Mesodermal cell (in vitro differentiated cells): Measurements from ENCODE around the gene ADGRD1.

Source experiments
- H3K27ac ChIP-seq: 2 replicates; pipeline ENCODE4 v1.7.0; 2013; ENCODE audit warnings: mild to moderate bottlenecking, low read depth, low read length, moderate library complexity; ENCODE audit not compliant: severe bottlenecking
- H3K36me3 ChIP-seq: 2 replicates; pipeline ENCODE4 v1.7.1; 2013; ENCODE audit warnings: mild to moderate bottlenecking, low read length, moderate library complexity; ENCODE audit not compliant: control insufficient read depth, insufficient read depth
- H3K4me1 ChIP-seq: one replicate; pipeline ENCODE4 v1.7.1; 2013; ENCODE audit warnings: mild to moderate bottlenecking, low read length; ENCODE audit not compliant: insufficient read depth, control insufficient read depth, poor library complexity, severe bottlenecking
- H3K4me3 ChIP-seq: 2 replicates; pipeline ENCODE4 v1.7.0; 2013; ENCODE audit warnings: low read length, control low read depth, mild to moderate bottlenecking; ENCODE audit not compliant: insufficient read depth, poor library complexity, severe bottlenecking; ENCODE audit errors: extremely low read depth
- H3K9me3 ChIP-seq: 2 replicates; pipeline ENCODE4 v1.7.1; 2013; ENCODE audit warnings: mild to moderate bottlenecking, low read length, moderate library complexity; ENCODE audit not compliant: control insufficient read depth
- WGBS, 2 experiments: methylation state at CpG; one replicate each; pipeline ENCODE4 v1.1.5; 2013; ENCODE audit warnings: missing lambda C conversion rate in 2 of 2; ENCODE audit not compliant: insufficient coverage in 2 of 2; 5-methylcytosine and 5-hydroxymethylcytosine counted together

ADGRD1 gene

DNA sequence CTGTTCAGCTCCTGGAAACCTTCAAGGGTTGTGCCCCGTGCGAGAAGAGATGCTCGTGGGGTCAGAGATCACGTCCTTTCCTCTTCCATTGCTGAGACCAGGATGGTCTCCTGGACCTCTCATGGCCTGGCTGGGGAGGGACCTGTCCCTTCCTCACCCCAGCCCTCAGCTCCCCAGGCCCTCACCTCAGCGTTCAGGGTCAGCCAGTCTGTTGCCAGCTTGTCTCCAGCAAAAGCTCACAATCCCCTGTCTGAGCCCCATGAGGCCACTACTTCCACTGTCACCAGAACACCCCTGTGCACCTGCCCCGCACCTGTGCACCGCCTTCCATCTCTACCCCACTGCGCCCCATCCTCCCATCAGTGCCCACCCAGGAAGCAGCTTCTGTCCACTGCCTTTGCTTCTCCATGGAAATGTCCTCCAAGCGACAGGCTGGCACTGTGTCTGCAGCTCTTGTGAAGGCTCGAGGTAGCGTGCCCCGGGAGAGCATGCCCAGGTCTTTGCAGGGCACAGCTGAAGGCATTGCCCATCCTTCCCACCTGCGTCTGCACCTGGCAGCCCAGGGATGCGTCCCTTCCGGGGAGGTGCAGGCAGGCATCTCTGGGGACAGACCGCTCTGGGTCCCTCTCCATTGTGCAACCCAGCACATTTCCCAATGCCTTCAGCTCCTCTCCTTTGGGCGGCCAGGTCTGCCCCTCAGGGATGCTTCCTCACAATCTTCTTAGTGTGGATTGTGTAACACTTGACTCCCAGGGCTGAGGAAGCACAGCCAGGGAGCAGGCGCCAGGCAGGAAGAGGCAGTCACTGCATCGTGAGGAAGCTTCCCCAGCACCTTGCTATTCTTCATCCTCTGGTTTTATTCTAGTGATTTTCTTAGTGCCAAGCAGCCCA lies 179.6 kb downstream of the ADGRD1 start:
- Histone ChIP-seq H3K9me3 (no peaks in the 10 kb centered on the region), H3K4me3 (no peak overlapping the region), H3K27ac (no peak overlapping the region), H3K4me1 (no peaks in the 10 kb centered on the region), H3K36me3 (no peaks in the 10 kb centered on the region)
- 87 to 88% methylated on average over 12 to 15 of the region's 19 CpGs for WGBS, 2 experiments

DNA sequence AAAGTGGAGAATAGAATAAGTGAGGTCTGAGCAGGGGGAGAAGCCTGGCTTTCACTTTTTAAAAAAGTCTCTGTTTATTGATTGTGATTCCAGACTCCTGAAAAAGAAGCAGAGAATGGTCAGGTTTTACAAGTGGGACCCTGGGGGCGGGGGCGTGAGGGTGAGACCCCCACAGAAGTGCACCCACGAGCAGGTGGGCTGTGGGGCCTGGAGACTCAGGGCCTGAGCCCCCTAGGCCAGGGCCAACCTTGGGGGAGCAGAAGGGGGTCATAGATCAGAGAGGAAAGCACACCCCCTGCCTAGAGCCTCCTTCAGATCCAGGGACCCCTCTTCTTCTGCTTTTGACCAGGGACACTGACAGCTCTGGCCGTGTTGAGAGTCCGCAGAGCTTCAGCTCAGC lies 180.3 kb downstream of the ADGRD1 start:
- Histone ChIP-seq H3K27ac (no peak overlapping the region), H3K4me3 (no peak overlapping the region), H3K9me3 (no peaks in the 10 kb centered on the region), H3K36me3 (no peaks in the 10 kb centered on the region), H3K4me1 (no peaks in the 10 kb centered on the region)
- 80 to 91% methylated on average over 2 to 5 of the region's 5 CpGs for WGBS, 2 experiments

DNA sequence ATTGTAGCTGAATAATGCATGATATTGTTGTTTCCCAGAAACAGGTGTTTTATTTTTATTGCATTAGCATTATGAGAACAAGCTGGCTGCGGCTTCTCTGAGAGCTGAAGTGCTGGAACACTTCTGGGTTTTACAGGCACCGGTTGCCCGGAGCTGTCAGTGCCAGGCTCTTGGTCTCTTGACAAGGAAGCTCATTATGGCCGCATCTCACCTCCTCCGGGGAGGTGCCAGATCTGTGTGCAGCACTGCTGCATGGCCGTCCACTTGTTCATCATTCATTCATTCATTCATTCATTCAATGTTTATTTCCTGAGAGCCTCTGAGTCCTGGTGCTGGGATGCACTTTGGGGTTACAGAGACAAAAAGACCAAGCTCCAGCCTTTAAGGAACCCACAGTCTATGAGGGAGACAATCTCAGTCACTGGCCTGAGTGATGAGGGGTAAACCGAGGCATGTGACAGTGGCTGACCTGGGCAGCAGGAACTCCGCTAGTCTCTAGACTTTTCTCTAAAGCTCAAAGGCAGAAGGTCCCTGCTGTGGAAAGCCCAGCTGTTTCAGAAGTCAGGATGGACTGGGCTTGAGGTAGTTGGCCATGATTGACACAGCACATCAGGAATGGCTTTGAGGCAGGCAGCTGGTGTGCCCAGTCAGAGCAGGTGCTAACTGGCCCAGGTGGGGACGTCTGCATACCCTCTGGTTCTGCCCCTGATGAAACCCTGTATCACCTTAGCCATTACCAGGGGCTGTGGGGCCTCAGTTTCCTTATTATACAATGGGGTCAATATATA lies 181.0 kb downstream of the ADGRD1 start:
- Histone ChIP-seq H3K4me1 (no peaks in the 10 kb centered on the region), H3K27ac (no peak overlapping the region), H3K36me3 (no peaks in the 10 kb centered on the region), H3K9me3 (no peaks in the 10 kb centered on the region), H3K4me3 (no peak overlapping the region)
- 84 to 92% methylated on average over 7 to 8 of the region's 9 CpGs for WGBS, 2 experiments

DNA sequence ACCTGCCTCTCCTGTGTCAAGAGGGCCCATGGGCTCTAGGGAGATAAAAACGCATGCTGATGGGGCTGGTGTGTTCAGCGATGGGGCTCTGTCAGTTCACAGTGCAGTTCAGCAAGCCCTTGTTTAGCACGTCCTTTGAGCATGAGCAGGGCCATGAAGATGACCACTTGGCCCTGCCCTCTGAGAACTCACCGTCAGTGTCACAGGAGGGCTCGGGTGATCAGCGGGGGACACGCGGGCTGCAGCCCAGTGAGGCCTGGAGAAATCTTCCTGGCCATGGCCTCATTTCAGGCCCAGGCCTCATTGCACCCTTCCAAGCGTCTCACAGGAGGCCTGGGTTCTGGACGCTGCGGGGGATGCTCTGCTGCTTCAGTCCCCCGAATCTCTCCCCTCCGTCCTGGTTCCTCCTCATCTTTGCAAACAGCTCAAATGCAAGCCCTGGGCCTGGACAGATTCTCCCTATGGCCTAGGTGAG lies 181.6 kb downstream of the ADGRD1 start:
- H3K4me3 ChIP-seq = no peak overlapping the region
- 89 to 93% methylated on average over 9 to 12 of the region's 13 CpGs for WGBS, 2 experiments
- no peaks in the 10 kb centered on the region for H3K4me1 ChIP-seq
- no peaks in the 10 kb centered on the region for H3K9me3 ChIP-seq
- no peaks in the 10 kb centered on the region for H3K36me3 ChIP-seq
- H3K27ac ChIP-seq = no peak overlapping the region

DNA sequence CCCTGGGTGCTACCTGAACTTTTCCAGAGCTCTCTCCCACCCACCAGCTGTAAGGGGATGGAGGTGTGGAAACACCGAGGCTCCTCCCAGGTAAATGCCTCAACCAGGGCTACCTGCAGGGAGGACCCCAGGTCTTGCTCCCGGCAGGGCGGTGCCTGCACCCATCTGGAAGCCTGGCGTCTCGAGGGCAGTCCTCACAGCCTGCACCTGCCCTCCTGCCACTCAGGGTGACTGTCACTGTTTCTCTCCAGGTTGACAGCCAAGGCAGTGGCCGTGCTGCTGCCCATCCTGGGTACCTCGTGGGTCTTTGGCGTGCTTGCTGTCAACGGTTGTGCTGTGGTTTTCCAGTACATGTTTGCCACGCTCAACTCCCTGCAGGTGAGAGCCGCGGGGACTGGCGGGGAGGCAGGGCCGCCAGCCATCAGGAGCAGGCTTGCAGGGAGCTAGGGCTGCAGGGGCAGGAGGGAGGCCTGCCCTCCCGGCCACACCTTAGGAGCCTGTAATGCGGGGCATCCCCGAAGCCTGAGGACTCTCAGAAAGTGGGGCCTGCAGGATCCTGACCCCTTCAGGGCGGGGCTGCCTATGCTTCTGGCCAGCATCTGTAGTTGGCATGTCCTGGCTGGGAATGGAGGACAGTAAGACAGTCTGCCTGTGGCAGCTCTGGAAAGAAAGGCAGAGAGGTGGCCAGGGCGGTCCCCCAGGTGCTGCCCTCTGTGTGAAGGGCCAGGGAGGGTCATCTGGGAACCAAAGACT lies 182.3 kb downstream of the ADGRD1 start:
- Histone ChIP-seq H3K4me1 (no peaks in the 10 kb centered on the region), H3K27ac (no peak overlapping the region), H3K4me3 (no peak overlapping the region), H3K36me3 (no peaks in the 10 kb centered on the region), H3K9me3 (no peaks in the 10 kb centered on the region)
- 83 to 93% methylated on average over 14 to 18 of the region's 19 CpGs for WGBS, 2 experiments

- no peaks in the 10 kb centered on the region for H3K4me1 ChIP-seq
- 92 to 93% methylated on average over 13 of the region's 13 CpGs for WGBS, 2 experiments
- H3K4me3 ChIP-seq = no peak overlapping the region
Observed at GRCh38 chr12:131136539-131136872, 182.8 kb downstream of the ADGRD1 start.

GRCh38 chr12:131137009-131137835 lies 183.5 kb downstream of the ADGRD1 start:
- 88 to 89% methylated on average over 17 to 21 of the region's 25 CpGs for WGBS, 2 experiments

More at GRCh38 chr12:131136539-131136872, 182.8 kb downstream of the ADGRD1 start:
- H3K9me3 ChIP-seq = no peaks in the 10 kb centered on the region
- no peak overlapping the region for H3K27ac ChIP-seq
- no peaks in the 10 kb centered on the region for H3K36me3 ChIP-seq

DNA sequence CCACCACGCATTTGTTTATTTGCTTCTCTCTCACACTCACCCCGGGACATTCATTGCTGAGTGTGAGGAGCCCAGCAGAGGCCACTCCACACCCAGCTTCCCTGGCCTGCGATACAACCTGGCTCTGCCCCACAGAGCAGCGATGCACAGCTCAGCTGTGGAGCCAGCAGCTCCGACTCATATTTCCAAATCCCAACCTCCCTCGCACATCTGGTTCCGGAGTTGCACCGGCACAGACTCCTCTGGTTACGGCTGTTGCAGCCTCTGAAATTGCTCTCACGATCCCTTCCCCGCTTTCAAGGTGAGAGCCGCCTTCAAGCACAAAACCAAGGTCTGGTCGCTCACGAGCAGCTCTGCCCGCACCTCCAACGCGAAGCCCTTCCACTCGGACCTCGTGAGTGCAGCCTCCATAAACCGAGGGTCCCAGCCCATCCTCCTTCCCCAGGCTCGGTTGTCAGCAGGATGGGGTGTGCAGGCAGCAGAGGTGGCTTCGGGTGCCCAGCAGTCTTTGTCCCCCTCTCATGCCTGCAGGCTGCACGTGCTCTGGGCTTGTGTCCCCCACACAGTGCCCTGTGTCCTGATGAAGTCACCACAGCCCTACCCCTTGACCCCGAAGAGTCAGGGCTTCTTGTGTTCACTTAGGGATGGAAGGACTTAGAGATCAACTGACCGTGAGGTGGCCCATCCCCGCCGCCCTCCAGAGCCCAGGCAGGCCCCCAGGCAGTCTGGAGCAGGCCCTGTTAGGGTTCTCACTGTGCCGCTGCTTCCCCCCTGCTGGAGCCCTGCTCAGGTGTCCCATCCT lies 184.3 kb downstream of the ADGRD1 start:
- H3K9me3 ChIP-seq = no peaks in the 10 kb centered on the region
- H3K36me3 ChIP-seq = no peaks in the 10 kb centered on the region
- H3K27ac ChIP-seq = no peak overlapping the region
- WGBS, 2 experiments = 83 to 88% methylated on average over 27 to 28 of the region's 28 CpGs
- H3K4me1 ChIP-seq = no peaks in the 10 kb centered on the region
- H3K4me3 ChIP-seq = no peak overlapping the region

More at GRCh38 chr12:131137009-131137835, 183.5 kb downstream of the ADGRD1 start:
- Histone ChIP-seq H3K9me3 (no peaks in the 10 kb centered on the region), H3K4me1 (no peaks in the 10 kb centered on the region), H3K27ac (no peak overlapping the region), H3K4me3 (no peak overlapping the region), H3K36me3 (no peaks in the 10 kb centered on the region)

DNA sequence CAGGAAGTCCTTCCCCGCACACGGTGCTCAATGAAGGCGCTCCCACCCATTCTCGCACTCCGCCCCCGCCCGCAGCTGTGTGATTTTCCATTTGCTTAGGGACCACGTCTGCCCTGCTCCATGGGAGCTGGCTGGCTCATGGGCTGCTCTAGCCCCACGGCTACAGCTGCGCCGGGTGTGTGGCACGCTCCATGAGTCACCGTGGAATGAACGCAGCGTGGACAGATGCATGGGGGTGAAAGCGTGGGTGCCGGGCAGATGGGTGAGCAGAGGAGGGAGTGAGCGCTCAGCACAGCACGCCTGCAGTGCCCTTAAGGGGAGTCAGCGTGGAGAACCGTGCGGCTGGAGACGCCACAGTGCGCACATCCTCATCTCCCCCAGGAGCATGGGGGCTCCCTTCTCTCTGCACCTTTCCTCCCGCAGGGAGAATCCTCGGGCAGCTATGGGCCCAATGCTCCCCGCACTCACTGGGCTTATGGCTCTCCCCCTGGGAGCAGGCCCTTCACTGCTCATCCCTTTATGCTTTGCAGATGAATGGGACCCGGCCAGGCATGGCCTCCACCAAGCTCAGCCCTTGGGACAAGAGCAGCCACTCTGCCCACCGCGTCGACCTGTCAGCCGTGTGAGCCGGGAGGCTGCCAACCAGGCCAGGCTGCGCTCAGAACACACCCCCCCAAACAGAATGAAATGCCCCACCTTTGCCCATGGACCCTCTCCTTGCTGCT lies 185.1 kb downstream of the ADGRD1 start:
- Histone ChIP-seq H3K9me3 (no peaks in the 10 kb centered on the region), H3K27ac (no peak overlapping the region), H3K4me3 (no peak overlapping the region), H3K4me1 (no peaks in the 10 kb centered on the region), H3K36me3 (no peaks in the 10 kb centered on the region)
- 91 to 96% methylated on average over 14 to 34 of the region's 34 CpGs for WGBS, 2 experiments
